Astrocyte (in vitro differentiated cells and primary cell): ENCODE measurements around the gene RLN3. TPM values are rescaled to one million over a fixed set of nuclear protein-coding genes. Genes with fewer than 3 reads are reported as not detected.

Experiments
- DNase-seq: peaks from one replicate; pipeline ENCODE4 v3.0.0-alpha.2; 2010; ENCODE audit warnings: low read depth
- FAIRE-seq: peaks from 2 replicates; lab custom pipeline; 2011; peaks lifted over from hg19 to GRCh38; lab: Jason Lieb, UNC
- H2AFZ ChIP-seq: 2 replicates; pipeline ENCODE4 v1.6.0; 2012; ENCODE audit warnings: low read depth, low read length, inconsistent platforms
- H3K27ac ChIP-seq: 2 replicates; pipeline ENCODE4 v1.5.1; 2011; ENCODE audit warnings: low read depth, low read length, inconsistent platforms
- H3K27me3 ChIP-seq: 2 replicates; pipeline ENCODE4 v1.6.0; 2011; ENCODE audit warnings: low read length, inconsistent platforms; ENCODE audit not compliant: insufficient read depth
- H3K36me3 ChIP-seq: 2 replicates; pipeline ENCODE4 v1.5.1; 2011; ENCODE audit warnings: low read length, inconsistent platforms; ENCODE audit not compliant: insufficient read depth
- H3K4me1 ChIP-seq: 2 replicates; pipeline ENCODE4 v1.5.1; 2011; ENCODE audit warnings: low read length, inconsistent platforms; ENCODE audit not compliant: insufficient read depth
- H3K4me2 ChIP-seq: 2 replicates; pipeline ENCODE4 v1.6.0; 2012; ENCODE audit warnings: low read length, inconsistent platforms
- H3K4me3 ChIP-seq: 2 replicates; pipeline ENCODE4 v1.5.1; 2011; ENCODE audit warnings: low read depth, mild to moderate bottlenecking, low read length, inconsistent platforms; ENCODE audit not compliant: insufficient read depth
- H3K79me2 ChIP-seq: 2 replicates; pipeline ENCODE4 v1.6.0; 2012; ENCODE audit warnings: mild to moderate bottlenecking, low read length, inconsistent platforms; ENCODE audit not compliant: insufficient read depth
- H3K9ac ChIP-seq: 2 replicates; pipeline ENCODE4 v1.6.0; 2012; ENCODE audit warnings: mild to moderate bottlenecking, low read length, inconsistent platforms
- H3K9me3 ChIP-seq: 2 replicates; pipeline ENCODE4 v1.5.1; 2012; ENCODE audit warnings: low read depth, mild to moderate bottlenecking, low read length, inconsistent platforms; ENCODE audit not compliant: insufficient read depth
- H4K20me1 ChIP-seq: 2 replicates; pipeline ENCODE4 v1.6.0; 2012; ENCODE audit warnings: low read length, inconsistent platforms; ENCODE audit not compliant: insufficient read depth
- H3K27ac Mint-ChIP-seq: one replicate; pipeline ENCODE4 v1.8.0; 2021; ENCODE audit warnings: mild to moderate bottlenecking, mixed read lengths; ENCODE audit not compliant: unreplicated experiment
- H3K27me3 Mint-ChIP-seq: one replicate; pipeline ENCODE4 v1.8.0; 2021; ENCODE audit warnings: low read depth, mixed read lengths; ENCODE audit not compliant: unreplicated experiment
- H3K36me3 Mint-ChIP-seq: one replicate; pipeline ENCODE4 v1.8.0; 2021; ENCODE audit warnings: low read depth, mixed read lengths; ENCODE audit not compliant: unreplicated experiment
- H3K4me1 Mint-ChIP-seq: one replicate; pipeline ENCODE4 v1.8.0; 2021; ENCODE audit warnings: low read depth, mixed read lengths; ENCODE audit not compliant: unreplicated experiment
- H3K4me3 Mint-ChIP-seq: one replicate; pipeline ENCODE4 v1.8.0; 2021; ENCODE audit warnings: mild to moderate bottlenecking, moderate library complexity, mixed read lengths; ENCODE audit not compliant: unreplicated experiment
- H3K9me3 Mint-ChIP-seq: one replicate; pipeline ENCODE4 v1.8.0; 2021; ENCODE audit warnings: mild to moderate bottlenecking, mixed read lengths; ENCODE audit not compliant: unreplicated experiment
- CTCF ChIP-seq: IDR thresholded peaks from 2 replicates; pipeline ENCODE4 v1.5.1; 2011; ENCODE audit warnings: low read depth, mild to moderate bottlenecking, inconsistent platforms, low read length, moderate library complexity; ENCODE audit not compliant: insufficient read depth
- EZH2 ChIP-seq: IDR thresholded peaks from 2 replicates; pipeline ENCODE4 v1.6.1; 2012; ENCODE audit warnings: mild to moderate bottlenecking, low read length, inconsistent platforms; ENCODE audit not compliant: insufficient read depth
- total RNA-seq: library from RNA; stranded (reverse); gene quantifications from 2 replicates; pipeline ENCODE4 v1.2.1, GENCODE V29; 2021

RLN3 gene
- total RNA-seq, 1 donor from 2014 or later: not detected

GRCh38 chr19:14066134-14066533 lies 38.2 kb downstream of the RLN3 start:
- TF ChIP-seq EZH2 (no peak), CTCF (no peak)
- no peak for FAIRE-seq
- H3K36me3 Mint-ChIP-seq: no peaks in the 10 kb centered on the region

GRCh38 chr19:14070268-14071050 lies 42.5 kb downstream of the RLN3 start:
- peaks cover 1% of the 10 kb centered on the region for H3K9me3 Mint-ChIP-seq
- Histone ChIP-seq H3K27ac (no peak overlapping the region), H3K4me2 (no peak overlapping the region), H3K9me3 (no peaks in the 10 kb centered on the region), H4K20me1 (no peaks in the 10 kb centered on the region), H2AFZ (no peak overlapping the region), H3K79me2 (no peaks in the 10 kb centered on the region), H3K9ac (no peak overlapping the region), H3K27me3 (peaks cover 4% of the 10 kb centered on the region), H3K4me1 (peaks cover 19% of the 10 kb centered on the region), H3K36me3 (no peaks in the 10 kb centered on the region), H3K4me3 (no peak overlapping the region)
- H3K27me3 Mint-ChIP-seq: peaks cover 8% of the 10 kb centered on the region
- FAIRE-seq (no peak), DNase-seq (no peak)
- peaks cover 8% of the 10 kb centered on the region for H3K4me1 Mint-ChIP-seq
- no peaks in the 10 kb centered on the region for H3K36me3 Mint-ChIP-seq
- H3K27ac Mint-ChIP-seq: no peak overlapping the region
- H3K4me3 Mint-ChIP-seq: no peak overlapping the region
- no peak for TF ChIP-seq CTCF
- TF ChIP-seq EZH2: no peak

More at GRCh38 chr19:14066134-14066533, 38.2 kb downstream of the RLN3 start:
- H2AFZ ChIP-seq: no peak overlapping the region
- peaks cover 4% of the 10 kb centered on the region for H3K27me3 ChIP-seq
- no peak overlapping the region for H3K9ac ChIP-seq
- H3K79me2 ChIP-seq: no peaks in the 10 kb centered on the region
- H3K9me3 ChIP-seq: no peaks in the 10 kb centered on the region
- H3K27ac Mint-ChIP-seq: no peak overlapping the region
- H3K4me1 Mint-ChIP-seq: no peaks in the 10 kb centered on the region
- no peaks in the 10 kb centered on the region for H3K4me1 ChIP-seq
- H3K36me3 ChIP-seq: no peaks in the 10 kb centered on the region
- no peaks in the 10 kb centered on the region for H4K20me1 ChIP-seq
- H3K4me3 ChIP-seq: no peak overlapping the region
- no peaks in the 10 kb centered on the region for H3K9me3 Mint-ChIP-seq
- no peak for DNase-seq
- H3K4me2 ChIP-seq: no peak overlapping the region
- H3K27ac ChIP-seq: no peak overlapping the region
- H3K27me3 Mint-ChIP-seq: peaks cover 13% of the 10 kb centered on the region
- no peak overlapping the region for H3K4me3 Mint-ChIP-seq
